H9 (cell line): ENCODE results near the gene KRTAP19-2. TPM values are rescaled to one million over a fixed set of nuclear protein-coding genes. Genes with fewer than 3 reads are reported as not detected.
A peak's percentile ranks its signal among the peaks of the same experiment; 100 is the strongest.
"Not testable (repeated sequence)": the region's sequence is repeated elsewhere in the genome, so short reads cannot be mapped to it uniquely, and the experiment has no call there.

Experiments
- DNase-seq: peaks from one replicate; pipeline ENCODE4 v3.0.0-alpha.2; 2017
- H2AFZ ChIP-seq: one replicate; pipeline ENCODE4 v1.6.1; 2013; ENCODE audit warnings: mild to moderate bottlenecking, low read length, control low read depth, moderate library complexity
- H2AK5ac ChIP-seq: 2 replicates; pipeline ENCODE4 v1.6.1; 2013; ENCODE audit warnings: low read length, control low read depth, mixed read lengths; ENCODE audit not compliant: insufficient read length
- H2BK120ac ChIP-seq: one replicate; pipeline ENCODE4 v1.6.1; 2013; ENCODE audit warnings: low read depth, mild to moderate bottlenecking, low read length, control low read depth, inconsistent platforms; ENCODE audit not compliant: poor library complexity, severe bottlenecking
- H2BK12ac ChIP-seq: 2 replicates; pipeline ENCODE4 v1.6.1; 2013; ENCODE audit warnings: low read length, control low read depth, mixed read lengths, low read depth; ENCODE audit not compliant: insufficient read length
- H2BK15ac ChIP-seq: 2 replicates; pipeline ENCODE4 v1.6.1; 2013; ENCODE audit warnings: low read depth, low read length, control low read depth
- H2BK20ac ChIP-seq: one replicate; pipeline ENCODE4 v1.6.1; 2013; ENCODE audit warnings: low read depth, mild to moderate bottlenecking, low read length, control low read depth, inconsistent platforms; ENCODE audit not compliant: poor library complexity, severe bottlenecking
- H2BK5ac ChIP-seq: 2 replicates; pipeline ENCODE4 v1.6.1; 2013; ENCODE audit warnings: low read length, control low read depth, mixed read lengths; ENCODE audit not compliant: insufficient read length
- H3K14ac ChIP-seq: 2 replicates; pipeline ENCODE4 v1.6.1; 2013; ENCODE audit warnings: low read length, control low read depth; ENCODE audit not compliant: insufficient read depth
- H3K18ac ChIP-seq: 2 replicates; pipeline ENCODE4 v1.6.1; 2013; ENCODE audit warnings: low read depth, mild to moderate bottlenecking, mixed read lengths, low read length, control low read depth; ENCODE audit not compliant: insufficient read length
- H3K23ac ChIP-seq: 2 replicates; pipeline ENCODE4 v1.6.1; 2013; ENCODE audit warnings: low read length, control low read depth, mixed read lengths, low read depth; ENCODE audit not compliant: insufficient read length
- H3K23me2 ChIP-seq: 2 replicates; pipeline ENCODE4 v1.6.1; 2013; ENCODE audit warnings: low read depth, mild to moderate bottlenecking, mixed read lengths, low read length, control low read depth; ENCODE audit not compliant: insufficient read length, poor library complexity, severe bottlenecking
- H3K27ac ChIP-seq: 2 replicates; pipeline ENCODE4 v1.5.1; 2013; ENCODE audit warnings: low read length, control low read depth, mixed read lengths, low read depth; ENCODE audit not compliant: insufficient read length
- H3K27me3 ChIP-seq: 2 replicates; pipeline ENCODE4 v1.6.1; 2013; ENCODE audit warnings: low read length, control low read depth, inconsistent platforms; ENCODE audit not compliant: insufficient read depth
- H3K4ac ChIP-seq: 2 replicates; pipeline ENCODE4 v1.6.1; 2013; ENCODE audit warnings: low read depth, mild to moderate bottlenecking, control low read depth, inconsistent platforms, low read length, moderate library complexity
- H3K4me1 ChIP-seq: 2 replicates; pipeline ENCODE4 v1.6.1; 2013; ENCODE audit warnings: low read length, control low read depth, inconsistent platforms; ENCODE audit not compliant: insufficient read depth
- H3K4me2 ChIP-seq: 2 replicates; pipeline ENCODE4 v1.6.1; 2013; ENCODE audit warnings: low read length, control low read depth, mixed read lengths; ENCODE audit not compliant: insufficient read length, insufficient read depth
- H3K56ac ChIP-seq: 2 replicates; pipeline ENCODE4 v1.6.1; 2013; ENCODE audit warnings: low read depth, mild to moderate bottlenecking, mixed read lengths, low read length, control low read depth; ENCODE audit not compliant: insufficient read length
- H3K79me1 ChIP-seq: 2 replicates; pipeline ENCODE4 v1.6.1; 2013; ENCODE audit warnings: low read depth, mild to moderate bottlenecking, moderate library complexity, low read length, control low read depth, inconsistent platforms; ENCODE audit not compliant: insufficient read depth, poor library complexity, severe bottlenecking
- H3K79me2 ChIP-seq: 2 replicates; pipeline ENCODE4 v1.6.1; 2013; ENCODE audit warnings: low read length, control low read depth, inconsistent platforms; ENCODE audit not compliant: insufficient read depth
- H3K9ac ChIP-seq: 2 replicates; pipeline ENCODE4 v1.6.1; 2013; ENCODE audit warnings: low read length, control low read depth, mixed read lengths; ENCODE audit not compliant: insufficient read length; ENCODE audit errors: extremely low read depth
- H3K9me3 ChIP-seq: one replicate; pipeline ENCODE4 v1.6.1; 2013; ENCODE audit warnings: low read depth, low read length, inconsistent platforms; ENCODE audit not compliant: control insufficient read depth
- H3T11ph ChIP-seq: one replicate; pipeline ENCODE4 v1.6.1; 2013; ENCODE audit warnings: mild to moderate bottlenecking, low read length, control low read depth, inconsistent platforms
- H4K20me1 ChIP-seq: one replicate; pipeline ENCODE4 v1.6.1; 2013; ENCODE audit not compliant: control insufficient read depth, insufficient read length, insufficient read depth
- H4K5ac ChIP-seq: 2 replicates; pipeline ENCODE4 v1.6.1; 2013; ENCODE audit warnings: low read depth, mild to moderate bottlenecking, mixed read lengths, low read length, control low read depth; ENCODE audit not compliant: insufficient read length
- H4K8ac ChIP-seq: replicated peaks from 2 replicates; pipeline ENCODE4 v1.6.1; 2013; ENCODE audit warnings: low read length, control low read depth, mixed read lengths, low read depth; ENCODE audit not compliant: insufficient read length
- H4K91ac ChIP-seq: 2 replicates; pipeline ENCODE4 v1.6.1; 2013; ENCODE audit warnings: low read depth, mild to moderate bottlenecking, moderate library complexity, mixed read lengths, low read length, control low read depth; ENCODE audit not compliant: insufficient read length
- H3K27ac Mint-ChIP-seq, 3 experiments: 2 replicates in 2 of 3; 3 replicates in 1 of 3; pipeline ENCODE4 v1.8.0; 2020 to 2021; ENCODE audit warnings: mixed read lengths in 3 of 3, mild to moderate bottlenecking in 1 of 3, moderate library complexity in 1 of 3
- H3K27me3 Mint-ChIP-seq: 2 replicates; pipeline ENCODE4 v1.8.0; 2021; ENCODE audit warnings: low read depth, mild to moderate bottlenecking, moderate library complexity, mixed read lengths
- H3K36me3 Mint-ChIP-seq, 3 experiments: 2 replicates in 2 of 3; 3 replicates in 1 of 3; pipeline ENCODE4 v1.8.0; 2020 to 2021; ENCODE audit warnings: low read depth in 3 of 3, mixed read lengths in 3 of 3; ENCODE audit not compliant: insufficient read depth in 1 of 3
- H3K4me1 Mint-ChIP-seq, 2 experiments: 2 replicates each; pipeline ENCODE4 v1.8.0; 2020; ENCODE audit warnings: mixed read lengths in 2 of 2
- H3K4me3 Mint-ChIP-seq, 2 experiments: 2 replicates in 1 of 2; 3 replicates in 1 of 2; pipeline ENCODE4 v1.8.0; 2020 to 2021; ENCODE audit warnings: mild to moderate bottlenecking in 2 of 2, mixed read lengths in 2 of 2, moderate library complexity in 1 of 2
- H3K9me3 Mint-ChIP-seq, 2 experiments: 2 replicates in 1 of 2; 3 replicates in 1 of 2; pipeline ENCODE4 v1.8.0; 2020; ENCODE audit warnings: mild to moderate bottlenecking in 2 of 2, mixed read lengths in 2 of 2, moderate library complexity in 1 of 2
- CTCF ChIP-seq: fragments of 200-600 bp; sonication (generic); conservative IDR thresholded peaks from 3 replicates; pipeline ENCODE4 v1.8.0; 2021; ENCODE audit warnings: antibody characterized with exemption, mild to moderate bottlenecking
- WGBS: extraction: QIAGEN DNeasy Blood & Tissue Kit; methylation state at CpG from one replicate; pipeline ENCODE4 v1.1.7; 2013; ENCODE audit warnings: missing lambda C conversion rate, low lambda C conversion rate, mixed read lengths; ENCODE audit not compliant: insufficient read length; ENCODE audit errors: extremely low coverage; 5-methylcytosine and 5-hydroxymethylcytosine counted together
- total RNA-seq: library from RNA; stranded (reverse); gene quantifications from 2 replicates; pipeline ENCODE4 v1.2.1, GENCODE V29; 2021

Gene KRTAP19-2
- total RNA-seq, 1 experiment from 2014 or later: not detected

DNA sequence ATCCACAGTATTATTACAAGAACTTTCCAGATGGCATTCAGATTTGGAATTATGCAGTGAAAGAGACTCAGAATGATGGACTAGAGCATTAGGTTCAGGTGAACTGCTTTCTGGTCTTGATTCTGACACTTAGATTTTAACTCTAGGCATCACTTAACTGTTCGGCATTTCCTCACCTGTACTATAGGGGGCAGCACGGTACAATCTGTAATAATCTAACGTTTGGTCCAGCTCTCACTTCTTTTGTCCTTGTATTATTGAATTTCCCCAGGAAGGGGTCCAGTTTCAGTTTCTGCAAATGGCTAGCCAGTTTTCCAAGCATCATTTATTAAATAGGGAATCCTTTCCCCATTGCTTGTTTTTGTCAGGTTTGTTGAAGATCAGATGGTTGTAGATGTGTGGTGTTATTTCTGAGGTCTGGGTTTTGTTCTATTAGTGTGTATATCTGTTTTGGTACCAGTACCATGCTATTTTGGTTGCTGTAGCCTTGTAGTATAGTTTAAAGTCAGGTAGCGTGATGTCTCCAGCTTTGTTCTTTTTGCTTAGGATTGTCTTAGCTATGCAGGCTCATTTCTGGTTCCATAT is 18.5 kb upstream of the KRTAP19-2 start:
- not testable (repeated sequence) for H2AK5ac ChIP-seq, H3K23ac ChIP-seq, H3K56ac ChIP-seq, H3K18ac ChIP-seq, H3K36me3 Mint-ChIP-seq, H3K4me2 ChIP-seq, H2BK12ac ChIP-seq, H2BK15ac ChIP-seq, H3K9me3 ChIP-seq, H4K20me1 ChIP-seq, H2BK120ac ChIP-seq, H3K27ac ChIP-seq, H4K91ac ChIP-seq, H3K23me2 ChIP-seq, H2BK20ac ChIP-seq, H3K79me2 ChIP-seq, H3K4me1 ChIP-seq, H2AFZ ChIP-seq, DNase-seq, H3K14ac ChIP-seq, H4K8ac ChIP-seq, H3K4ac ChIP-seq, H3T11ph ChIP-seq, H3K4me1 Mint-ChIP-seq, H3K4me3 Mint-ChIP-seq, H3K27me3 ChIP-seq, H3K79me1 ChIP-seq, H4K5ac ChIP-seq, H2BK5ac ChIP-seq, H3K27me3 Mint-ChIP-seq, H3K9ac ChIP-seq, H3K27ac Mint-ChIP-seq
- WGBS: no CpG with 5 or more reads among the region's 4 CpGs
- peaks cover 0 to 12% of the 10 kb centered on the region in 2 experiments; a peak in 1 of 5 replicates for H3K9me3 Mint-ChIP-seq
- peak; percentile 66 for TF ChIP-seq CTCF
